Measurements from ENCODE around the gene KNSTRN.

The KNSTRN gene

DNA sequence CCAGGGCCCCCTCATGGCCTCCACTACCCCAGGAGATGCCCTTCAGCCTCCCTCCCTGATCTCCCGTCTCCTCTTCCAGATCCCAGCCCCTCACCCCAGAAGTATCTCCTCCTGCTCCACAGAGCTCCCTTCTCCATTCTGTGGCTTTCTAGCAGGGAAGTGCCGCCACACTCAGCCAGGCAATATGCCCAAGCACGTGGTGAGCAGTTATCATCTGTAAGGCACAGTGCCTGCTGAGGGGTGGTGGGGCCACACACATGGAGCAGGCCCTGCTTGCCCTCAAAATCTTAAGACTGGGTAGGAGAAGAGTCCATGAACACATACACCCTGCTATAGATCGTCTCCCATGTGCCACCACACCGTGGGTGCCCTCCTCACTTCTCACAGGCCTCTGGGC is 34.0 kb upstream of the KNSTRN start:
- Histone ChIP-seq H3K27me3 (ENCODE audit: control insufficient read depth, insufficient read depth, low read length) (no peaks in the 10 kb centered on the region), H3K36me3 (ENCODE audit: control insufficient read depth, insufficient read depth, low read length) (no peaks in the 10 kb centered on the region), H3K27ac (no peak overlapping the region), H3K4me3 (ENCODE audit: low read depth, low read length) (no peak overlapping the region), H3K9ac (no peak overlapping the region), H3K4me1 (no peaks in the 10 kb centered on the region), H2AFZ (no peak overlapping the region), H3K9me3 (ENCODE audit: control insufficient read depth, low read length) (no peaks in the 10 kb centered on the region), H3K79me2 (no peaks in the 10 kb centered on the region), H3K4me2 (ENCODE audit: low read length) (no peak overlapping the region)
- TF ChIP-seq, protein P1, sequence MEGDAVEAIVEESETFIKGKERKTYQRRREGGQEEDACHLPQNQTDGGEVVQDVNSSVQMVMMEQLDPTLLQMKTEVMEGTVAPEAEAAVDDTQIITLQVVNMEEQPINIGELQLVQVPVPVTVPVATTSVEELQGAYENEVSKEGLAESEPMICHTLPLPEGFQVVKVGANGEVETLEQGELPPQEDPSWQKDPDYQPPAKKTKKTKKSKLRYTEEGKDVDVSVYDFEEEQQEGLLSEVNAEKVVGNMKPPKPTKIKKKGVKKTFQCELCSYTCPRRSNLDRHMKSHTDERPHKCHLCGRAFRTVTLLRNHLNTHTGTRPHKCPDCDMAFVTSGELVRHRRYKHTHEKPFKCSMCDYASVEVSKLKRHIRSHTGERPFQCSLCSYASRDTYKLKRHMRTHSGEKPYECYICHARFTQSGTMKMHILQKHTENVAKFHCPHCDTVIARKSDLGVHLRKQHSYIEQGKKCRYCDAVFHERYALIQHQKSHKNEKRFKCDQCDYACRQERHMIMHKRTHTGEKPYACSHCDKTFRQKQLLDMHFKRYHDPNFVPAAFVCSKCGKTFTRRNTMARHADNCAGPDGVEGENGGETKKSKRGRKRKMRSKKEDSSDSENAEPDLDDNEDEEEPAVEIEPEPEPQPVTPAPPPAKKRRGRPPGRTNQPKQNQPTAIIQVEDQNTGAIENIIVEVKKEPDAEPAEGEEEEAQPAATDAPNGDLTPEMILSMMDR (IDR thresholded peaks at IDR 0.05) = no peak

DNA sequence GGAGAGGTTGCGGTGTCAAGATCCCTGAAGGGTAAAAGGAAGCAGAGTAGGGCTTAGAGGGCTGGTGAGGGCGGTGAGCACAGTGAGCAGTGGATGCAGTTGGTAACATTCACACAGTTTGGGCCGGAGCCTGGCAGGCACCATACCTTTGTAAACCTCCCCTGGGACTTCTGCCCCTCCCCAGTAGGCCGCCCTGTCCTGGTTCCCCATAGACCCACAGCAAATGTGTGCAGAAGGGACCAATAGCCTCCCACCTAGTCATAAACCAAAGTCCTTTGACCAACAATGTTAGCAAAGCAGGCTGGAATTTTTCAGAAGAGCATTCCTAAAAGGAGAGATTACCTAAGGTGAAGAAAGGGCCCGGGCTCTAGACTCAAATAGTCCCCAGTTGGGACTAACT is 33.4 kb upstream of the KNSTRN start:
- Histone ChIP-seq H3K9me3 (ENCODE audit: control insufficient read depth, low read length) (no peaks in the 10 kb centered on the region), H3K9ac (no peak overlapping the region), H3K27ac (no peak overlapping the region), H3K4me1 (peaks cover 4% of the 10 kb centered on the region), H2AFZ (no peak overlapping the region), H3K36me3 (ENCODE audit: control insufficient read depth, insufficient read depth, low read length) (no peaks in the 10 kb centered on the region), H3K27me3 (ENCODE audit: control insufficient read depth, insufficient read depth, low read length) (no peaks in the 10 kb centered on the region), H3K4me2 (ENCODE audit: low read length) (no peak overlapping the region), H3K4me3 (ENCODE audit: low read depth, low read length) (no peak overlapping the region), H3K79me2 (no peaks in the 10 kb centered on the region)
- TF ChIP-seq, protein P1 (IDR thresholded peaks at IDR 0.05) = no peak

DNA sequence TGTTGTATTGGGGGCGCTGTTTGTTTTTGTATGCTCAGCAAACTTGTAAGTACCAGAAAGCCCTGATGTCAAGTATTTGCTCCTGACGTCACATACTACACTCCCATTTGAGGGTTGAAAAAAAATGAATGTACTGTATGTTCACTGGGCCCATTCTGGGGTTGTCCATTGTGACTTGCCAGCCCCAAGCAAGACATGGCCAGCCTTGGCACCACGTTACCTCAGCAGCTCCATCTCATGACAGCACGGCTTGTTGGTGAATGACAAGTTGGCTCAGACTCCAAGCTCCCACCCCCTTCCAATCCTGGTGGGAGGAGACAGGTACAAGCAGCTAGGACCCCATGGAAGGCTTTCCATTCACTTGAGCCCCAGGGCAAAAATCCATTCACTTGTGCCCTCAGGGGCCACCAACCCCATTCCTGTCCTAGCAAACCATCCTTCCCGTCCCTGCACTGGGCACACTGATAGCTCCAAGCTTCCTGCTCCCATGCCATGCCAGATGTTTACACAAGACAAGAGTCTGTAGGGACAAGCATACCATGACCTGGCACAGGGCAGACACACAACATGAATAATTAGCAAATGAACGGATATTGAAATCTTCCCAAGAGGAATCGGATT is 30.1 kb upstream of the KNSTRN start:
- Histone ChIP-seq H3K27ac (no peak overlapping the region), H3K4me2 (ENCODE audit: low read length) (no peak overlapping the region), H3K79me2 (no peaks in the 10 kb centered on the region), H3K36me3 (ENCODE audit: control insufficient read depth, insufficient read depth, low read length) (no peaks in the 10 kb centered on the region), H3K4me1 (peaks cover 9% of the 10 kb centered on the region), H3K27me3 (ENCODE audit: control insufficient read depth, insufficient read depth, low read length) (no peaks in the 10 kb centered on the region), H2AFZ (no peak overlapping the region), H3K9ac (no peak overlapping the region), H3K4me3 (ENCODE audit: low read depth, low read length) (no peak overlapping the region), H3K9me3 (ENCODE audit: control insufficient read depth, low read length) (no peaks in the 10 kb centered on the region)
- TF ChIP-seq, protein P1 (IDR thresholded peaks at IDR 0.05) = no peak

DNA sequence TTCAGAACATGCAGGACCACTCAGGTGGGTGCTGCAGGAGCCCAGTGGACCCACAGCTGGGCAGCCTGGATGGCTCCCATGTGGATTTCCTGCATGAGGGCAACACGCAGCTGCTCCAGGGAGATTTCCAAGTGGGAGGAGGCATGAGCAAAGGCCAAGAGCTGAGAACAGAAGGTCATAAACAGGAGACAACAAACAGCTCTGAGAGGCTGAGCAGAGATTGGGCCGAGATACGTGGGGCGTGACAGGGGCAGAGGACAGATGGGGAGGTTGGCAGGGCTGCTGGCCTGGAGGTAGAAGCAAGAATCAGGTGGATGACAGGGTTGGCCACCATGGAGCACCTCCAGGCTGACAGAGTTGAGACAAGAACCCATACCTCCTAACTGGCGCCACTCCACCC is 28.8 kb upstream of the KNSTRN start:
- Histone ChIP-seq H3K36me3 (ENCODE audit: control insufficient read depth, insufficient read depth, low read length) (no peaks in the 10 kb centered on the region), H2AFZ (peak overlapping the region; percentile 34), H3K4me1 (peaks cover 10% of the 10 kb centered on the region), H3K79me2 (no peaks in the 10 kb centered on the region), H3K27me3 (ENCODE audit: control insufficient read depth, insufficient read depth, low read length) (no peaks in the 10 kb centered on the region), H3K9me3 (ENCODE audit: control insufficient read depth, low read length) (no peaks in the 10 kb centered on the region), H3K9ac (no peak overlapping the region), H3K27ac (peak overlapping the region; percentile 22), H3K4me2 (ENCODE audit: low read length) (no peak overlapping the region), H3K4me3 (ENCODE audit: low read depth, low read length) (no peak overlapping the region)
- TF ChIP-seq, protein P1 (IDR thresholded peaks at IDR 0.05) = no peak

Measured in parathyroid adenoma (tissue), 2 donors.